Subcutaneous adipose tissue (tissue), 4 donors: ENCODE data around the gene ASB8. TPM values are rescaled to one million over a fixed set of nuclear protein-coding genes. Genes with fewer than 3 reads are reported as not detected.

ENCODE experiments used
- CTCF ChIP-seq: fragments of 450-650 bp; IDR thresholded peaks from one replicate; pipeline ENCODE4 v1.5.1; 2016; ENCODE audit warnings: low read depth, mild to moderate bottlenecking, control low read depth, antibody characterized with exemption, moderate library complexity
- total RNA-seq, 4 donors: library from RNA; depleted of rRNA; stranded (reverse); fragments of >200 nt; gene quantifications; one replicate each; pipeline ENCODE4 v1.1.0, GENCODE V29; 2016

The ASB8 gene
- total RNA-seq, result 10 to 100 TPM; 23.8 to 30.5 (median 27.2) TPM

GRCh38 chr12:48157018-48157888 is at the start of gene ASB8:
ASB8 (minus strand) TSS chr12:48157515; CDS start chr12:48153496, 4,019 bp downstream.
- no peak for TF ChIP-seq CTCF

GRCh38 chr12:48203192-48203591 is 45.9 kb upstream of the ASB8 start, which contains the start of gene OR10AD1:
OR10AD1 (minus strand) TSS chr12:48203292; CDS start chr12:48203292, 0 bp downstream.
- TF ChIP-seq CTCF, result no peak

GRCh38 chr12:48202766-48203165 is 45.5 kb upstream of the ASB8 start:
- TF ChIP-seq CTCF, result no peak

GRCh38 chr12:48201516-48201915 is 44.2 kb upstream of the ASB8 start:
- TF ChIP-seq CTCF, result no peak

- no peak for TF ChIP-seq CTCF
Observed at GRCh38 chr12:48201091-48201490, 43.8 kb upstream of the ASB8 start.

- TF ChIP-seq CTCF, result no peak
Observed at GRCh38 chr12:48199774-48200221, 42.5 kb upstream of the ASB8 start.

GRCh38 chr12:48198985-48199384 is 41.7 kb upstream of the ASB8 start:
- no peak for TF ChIP-seq CTCF
